Heart left ventricle (tissue), 16 donors: ENCODE data around the gene NEUROG1. TPM values are rescaled to one million over a fixed set of nuclear protein-coding genes. Genes with fewer than 3 reads are reported as not detected.

Experiments
- ATAC-seq, 4 donors: fragments of 200-7000 bp; cut with Tn5 transposase; one replicate each; pipeline ENCODE4 v1.9.1; 2020 to 2022; ENCODE audit warnings: moderate library complexity in 4 of 4, mild to moderate bottlenecking in 3 of 4, moderate number of reproducible peaks in 1 of 4
- DNase-seq, 5 donors: peaks; one replicate each; pipeline ENCODE4 v3.0.0-alpha.2; 2020
- H3K27ac ChIP-seq, 12 donors: fragments of 200-600 bp; sonication (generic) in 4 of 12; one replicate each; pipeline versions ENCODE4 v1.5.0 to v1.8.0; 2016 to 2022; ENCODE audit warnings: mild to moderate bottlenecking in 2 of 12
- H3K27me3 ChIP-seq, 9 donors: fragments of 200-600 bp; sonication (generic) in 2 of 9; one replicate each; pipeline versions ENCODE4 v1.5.1 to v1.8.0; 2016 to 2022; ENCODE audit warnings: mild to moderate bottlenecking in 3 of 9
- H3K36me3 ChIP-seq, 9 donors: fragments of 200-600 bp; sonication (generic) in 2 of 9; one replicate each; pipeline versions ENCODE4 v1.5.0 to v1.8.0; 2018 to 2022; ENCODE audit warnings: mild to moderate bottlenecking in 2 of 9
- H3K4me1 ChIP-seq, 12 donors: fragments of 200-600 bp; sonication (generic) in 4 of 12; one replicate each; pipeline versions ENCODE4 v1.5.0 to v1.8.0; 2016 to 2022; ENCODE audit warnings: mild to moderate bottlenecking in 3 of 12
- H3K4me3 ChIP-seq, 12 donors: fragments of 200-600 bp; sonication (generic) in 4 of 12; one replicate each; pipeline versions ENCODE4 v1.5.0 to v1.8.0; 2017 to 2022; ENCODE audit warnings: mild to moderate bottlenecking in 9 of 12, moderate library complexity in 4 of 12
- H3K9me3 ChIP-seq, 12 donors: fragments of 200-600 bp; sonication (generic) in 4 of 12; one replicate each; pipeline versions ENCODE4 v1.5.0 to v1.8.0; 2016 to 2022; ENCODE audit warnings: mild to moderate bottlenecking in 1 of 12
- CTCF ChIP-seq, 12 donors: fragments of 200-600 bp; sonication (generic) in 4 of 12; IDR thresholded peaks; one replicate each; pipeline versions ENCODE4 v1.5.0 to v1.8.0; 2018 to 2022; ENCODE audit warnings: antibody characterized with exemption in 12 of 12, mild to moderate bottlenecking in 5 of 12
- POLR2A ChIP-seq, 2 donors: fragments of 450-650 bp; IDR thresholded peaks; one replicate each; pipeline ENCODE4 v1.6.1; 2017; ENCODE audit warnings: antibody characterized with exemption in 2 of 2, mild to moderate bottlenecking in 2 of 2, moderate library complexity in 2 of 2
- WGBS, 4 donors: extraction: QIAGEN DNeasy Blood & Tissue Kit in 2 of 4; methylation state at CpG; one replicate each; pipeline versions ENCODE4 v1.1.5 to v1.1.7; 2013 to 2018; 5-methylcytosine and 5-hydroxymethylcytosine counted together
- intact Hi-C, 10 donors: fragments of 100-400 bp; cut with DNase I; formaldehyde crosslinking; loops; one replicate each; pipeline versions ENCODE4 v1.11.1 to v1.14.2; 2022
- polyA plus RNA-seq, 2 donors: library from polyadenylated mRNA; stranded (reverse); fragments of 200-250 nt; gene quantifications; one replicate each; pipeline ENCODE4 v1.2.3, GENCODE V29; 2013
- total RNA-seq, 9 donors: library from RNA; depleted of rRNA in 2 of 9; stranded (reverse); fragments of >200 nt in 2 of 9; fragmentation: NEBNext Ultra II Directional in 3 of 9; extraction: Animal tissue kit (Norgen Biotek cat#: 25700) in 3 of 9; gene quantifications; one replicate each; pipeline versions ENCODE4 v1.1.0 to v1.2.4, GENCODE V29; 2016 to 2023
- donor health status: ischemic (EF 13 %, LVEDD 7.1; RV severe dilation, severe dysfunction).
- donor health status: healthy with polysubstance abuse.
- donor health status: DM: no; HTN: yes; CAD: no.
- donor health status: DM: no; HTN: no; CAD: no.
- donor health status: ischemic (EF 25% LVEDD 6.9; RV normal size, moderate dysfunction).
- donor health status: ischemic (EF 25% LVEDD 5.7; RV mildly dilated, moderate dysfunction).
- donor health status: healthy.
- donor health status: DM: yes; HTN: yes; CAD: no.
- donor health status: ischemic (EF 35%, LVEDD 5.7; RV mildly dilated, moderate dysfunction).
- donor health status: nonischemic (EF 11% LVEDD 7.7; RV severe dilation, severe dysfunction).
- donor health status: DM: yes; HTN: yes; CAD: no.
- donor health status: PGD.
- donor health status: ischemic (EF 29% LVEDD 5.4; RV normal size, mild dysfunction).
- donor health status: nonischemic (EF 23%, LVEDD 6.1; RV moderate dilation, normal function).

NEUROG1 gene
- total and polyA plus RNA-seq, 11 donors = not detected

- Histone ChIP-seq H3K4me3 (peak within 1 kb of the TSS in 7 of 12 donors; percentile 12 to 30 (median 19)), H3K27ac (no peak within 1 kb of the TSS), H3K27me3 (peaks cover 19 to 86% (median 50%) of the 10 kb centered on the region in 9 donors), H3K9me3 (peaks cover 0 to 24% (median 0%) of the 10 kb centered on the region in 12 donors), H3K4me1 (peaks cover 0 to 11% (median 0%) of the 10 kb centered on the region in 12 donors), H3K36me3 (no peaks in the 10 kb centered on the region)
- DNase-seq = peak in 1 of 5 donors; percentile 43
- TF ChIP-seq CTCF (IDR thresholded peaks at IDR 0.05) (no peak), POLR2A (IDR thresholded peaks at IDR 0.05) (no peak)
- WGBS, 4 donors = 1 to 2% (median 1%) methylated on average over 42 to 68 of the region's 68 CpGs
- peak in 2 of 4 donors; percentile 56 to 87 for ATAC-seq
- intact Hi-C loops = no loop called here
Measured at GRCh38 chr5:135578685-135579341, 43.0 kb upstream of the NEUROG1 start, which contains the start of gene CXCL14. Gene CXCL14, minus strand, starts transcription at chr5:135578991. Its CDS starts 213 bp downstream, at chr5:135578778.

- H3K27me3 ChIP-seq = peaks cover 19 to 81% (median 50%) of the 10 kb centered on the region in 9 donors
- DNase-seq (no peak), ATAC-seq (no peak)
- H3K4me3 ChIP-seq = peak overlapping the region in 7 of 12 donors; percentile 12 to 30 (median 19)
- intact Hi-C loops = no loop called here
- no peak overlapping the region for H3K27ac ChIP-seq
- H3K9me3 ChIP-seq = peaks cover 0 to 24% (median 0%) of the 10 kb centered on the region in 12 donors
- no peaks in the 10 kb centered on the region for H3K36me3 ChIP-seq
- peaks cover 0 to 11% (median 0%) of the 10 kb centered on the region in 12 donors for H3K4me1 ChIP-seq
- WGBS, 4 donors = 3 to 6% (median 5%) methylated on average over 14 to 21 of the region's 21 CpGs
- no peak for TF ChIP-seq POLR2A (IDR thresholded peaks at IDR 0.05)
- TF ChIP-seq CTCF (IDR thresholded peaks at IDR 0.05) = no peak
Measured at GRCh38 chr5:135578305-135578684, 42.5 kb upstream of the NEUROG1 start.

GRCh38 chr5:135577421-135577820 lies 41.7 kb upstream of the NEUROG1 start:
- Histone ChIP-seq H3K9me3 (peaks cover 0 to 24% (median 0%) of the 10 kb centered on the region in 12 donors), H3K27ac (no peak overlapping the region), H3K36me3 (no peaks in the 10 kb centered on the region), H3K4me1 (peaks cover 0 to 11% (median 0%) of the 10 kb centered on the region in 12 donors), H3K4me3 (no peak overlapping the region), H3K27me3 (peaks cover 19 to 76% (median 49%) of the 10 kb centered on the region in 9 donors)
- ATAC-seq (no peak), DNase-seq (no peak)
- TF ChIP-seq CTCF (IDR thresholded peaks at IDR 0.05) (no peak), POLR2A (IDR thresholded peaks at IDR 0.05) (no peak)
- 41 to 55% (median 46%) methylated on average over 8 of the region's 8 CpGs for WGBS, 4 donors
- intact Hi-C loops = no loop called here

GRCh38 chr5:135576075-135576599 lies 40.4 kb upstream of the NEUROG1 start:
- H3K4me1 ChIP-seq = peaks cover 0 to 11% (median 0%) of the 10 kb centered on the region in 12 donors
- no peaks in the 10 kb centered on the region for H3K36me3 ChIP-seq
- 49 to 51% (median 50%) methylated on average over 6 of the region's 6 CpGs for WGBS, 4 donors
- H3K9me3 ChIP-seq = peaks cover 0 to 24% (median 0%) of the 10 kb centered on the region in 12 donors
- intact Hi-C loops = no loop called here
- TF ChIP-seq CTCF (IDR thresholded peaks at IDR 0.05) = no peak
- TF ChIP-seq POLR2A (IDR thresholded peaks at IDR 0.05) = no peak
- no peak overlapping the region for H3K4me3 ChIP-seq
- ATAC-seq (no peak), DNase-seq (no peak)
- H3K27me3 ChIP-seq = peaks cover 19 to 71% (median 37%) of the 10 kb centered on the region in 9 donors
- no peak overlapping the region for H3K27ac ChIP-seq
